Right lobe of liver (tissue), 4 donors: ENCODE measurements around the gene CLCF1.

Experiments
- CTCF ChIP-seq, 4 donors: fragments of 200-600 bp in 3 of 4; fragments of 450-650 bp in 1 of 4; IDR thresholded peaks; one replicate each; pipeline versions ENCODE4 v1.5.1 to v1.8.0; 2016 to 2022; ENCODE audit warnings: antibody characterized with exemption in 4 of 4, mild to moderate bottlenecking in 2 of 4
- POLR2A ChIP-seq: fragments of 450-650 bp; IDR thresholded peaks from one replicate; pipeline ENCODE4 v1.6.1; 2017; ENCODE audit warnings: antibody characterized with exemption, mild to moderate bottlenecking
- donor health status: DM: no; HTN: no; CAD: no.
- donor health status: DM: no; HTN: no; CAD: no.
- donor health status: DM: no; HTN: yes; CAD: no.

- TF ChIP-seq CTCF (IDR thresholded peaks at IDR 0.05) (no peak), POLR2A (no peak)
Measured at GRCh38 chr11:67349036-67349435, 24.4 kb downstream of the CLCF1 start.
